GM19043 (cell line): ENCODE data around the gene SLC25A1.
"Not testable (repeated sequence)": the region's sequence is repeated elsewhere in the genome, so short reads cannot be mapped to it uniquely, and the experiment has no call there.

ENCODE experiments used
- ATAC-seq: cut with Tn5 transposase; IDR thresholded peaks from one replicate; pipeline ENCODE4 v1.9.1; 2021; ENCODE audit warnings: low read depth; ENCODE audit not compliant: unreplicated experiment

Gene SLC25A1

DNA sequence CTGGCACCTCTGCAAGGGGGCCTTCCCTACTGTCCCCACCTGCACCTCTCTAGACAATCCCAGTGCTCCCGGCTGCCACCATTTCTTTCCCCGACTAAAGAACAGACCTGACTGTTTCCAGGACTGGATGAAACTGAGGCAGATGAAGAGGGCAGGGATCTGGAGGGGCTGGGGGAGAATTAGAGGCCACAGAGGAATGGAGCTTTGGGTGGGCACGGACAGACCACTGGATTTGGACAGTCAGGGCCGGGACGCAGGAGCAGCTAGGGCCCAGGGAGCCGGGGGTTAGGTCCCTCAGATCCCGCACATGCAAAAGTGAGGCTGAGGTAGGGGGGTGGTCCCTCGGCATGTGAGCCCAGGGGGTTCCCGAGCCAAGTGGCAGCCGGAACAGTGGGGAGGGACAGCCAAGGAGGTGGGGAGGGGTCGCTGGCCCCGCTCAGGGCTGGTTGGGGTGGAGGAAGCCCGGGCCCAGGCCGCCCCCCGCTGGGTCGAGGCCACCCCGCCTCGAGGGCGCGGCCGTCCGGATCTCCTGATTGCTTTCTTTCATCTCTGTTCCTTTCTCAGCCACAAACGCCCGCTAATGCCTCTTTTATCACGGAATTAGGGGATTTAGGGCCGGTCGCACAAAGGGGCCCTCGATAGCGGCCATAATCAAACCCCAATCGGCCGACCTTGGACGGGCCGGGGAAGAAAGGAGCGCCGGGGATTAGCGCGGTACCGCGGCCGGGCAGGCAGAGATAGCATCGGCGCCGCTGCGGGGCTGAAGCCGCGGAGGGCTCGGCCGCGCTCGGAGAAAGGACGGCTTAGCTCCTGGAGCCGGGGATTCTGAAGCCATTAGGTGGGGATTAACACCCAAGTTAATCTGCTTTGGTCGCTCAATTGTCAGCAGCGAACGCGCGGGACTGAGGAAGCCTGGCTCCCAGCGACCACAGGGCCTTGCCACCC, 9.3 kb downstream of the SLC25A1 start:
- no peak for ATAC-seq

DNA sequence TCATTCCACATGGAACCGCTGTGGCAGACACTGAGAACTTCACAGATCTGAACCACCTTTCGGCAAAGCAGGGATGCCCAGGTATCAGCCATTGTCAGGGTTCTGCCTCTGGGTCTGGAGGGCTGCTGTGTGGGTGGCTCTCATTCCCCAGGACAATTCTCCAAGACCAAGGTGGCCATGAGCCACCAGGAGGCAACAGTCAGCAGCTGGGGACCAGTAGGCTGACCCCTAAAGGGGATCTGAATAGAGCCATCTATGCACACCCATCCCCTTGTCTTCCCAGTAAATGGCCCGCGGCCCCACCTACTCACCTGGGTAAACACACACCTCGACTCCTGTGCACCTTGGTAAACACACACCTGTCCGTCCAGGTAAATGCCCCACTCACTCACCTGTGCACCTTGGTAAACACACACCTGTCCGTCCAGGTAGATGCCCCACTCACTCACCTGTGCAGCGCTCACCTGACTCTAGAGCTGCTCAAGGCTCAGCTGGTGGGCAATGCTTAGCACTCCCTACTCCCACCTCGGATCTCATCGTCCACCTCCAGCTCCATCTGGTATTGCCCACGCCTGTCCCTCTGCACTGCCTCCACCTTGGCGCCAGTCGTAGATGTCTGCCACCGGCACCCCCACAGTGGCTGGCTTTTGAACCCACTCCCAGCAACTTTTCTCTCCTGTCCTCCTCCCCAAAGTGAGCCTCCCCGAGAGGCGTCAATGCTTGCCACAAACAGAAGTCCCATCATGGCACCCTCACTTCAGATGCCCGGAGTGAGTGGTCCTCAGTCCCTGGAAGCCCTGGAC, 10.2 kb downstream of the SLC25A1 start:
- no peak for ATAC-seq

DNA sequence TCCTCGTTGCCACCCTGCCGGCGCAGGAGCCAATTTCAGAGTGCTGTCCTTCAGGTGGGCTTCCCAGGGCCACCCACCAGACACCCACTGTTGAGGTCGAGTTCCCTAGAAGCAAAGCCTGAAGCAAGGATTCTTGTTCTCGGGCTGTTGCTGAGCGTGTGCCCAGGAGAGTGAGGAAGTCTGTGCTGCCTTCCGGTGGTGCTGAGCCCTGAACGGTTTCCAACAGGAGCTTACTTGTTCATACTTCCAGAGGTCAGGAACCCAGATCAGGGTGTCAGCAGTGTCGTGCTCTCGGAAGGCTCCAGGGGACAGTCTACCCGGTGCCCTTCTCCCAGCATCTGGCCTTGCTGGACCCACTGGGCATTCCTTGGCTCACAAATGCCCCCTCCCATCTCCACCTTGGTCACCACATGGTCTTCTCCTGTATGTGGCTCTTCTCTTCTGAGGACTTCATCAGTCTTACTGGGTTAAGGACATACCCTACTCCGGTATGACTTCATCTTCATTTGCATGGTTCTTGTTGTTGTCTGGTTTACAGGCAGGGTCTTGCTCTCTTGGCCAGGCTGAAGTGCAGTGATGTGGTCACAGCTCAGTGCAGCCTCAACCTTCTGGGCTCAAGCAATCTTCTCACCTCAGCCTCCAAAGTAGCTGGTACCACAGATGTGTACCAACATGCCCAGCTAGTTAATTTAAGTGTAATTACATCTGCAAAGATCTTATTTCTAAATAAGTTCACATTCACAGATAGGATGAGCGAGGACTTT, 11.2 kb downstream of the SLC25A1 start:
- no peak for ATAC-seq

DNA sequence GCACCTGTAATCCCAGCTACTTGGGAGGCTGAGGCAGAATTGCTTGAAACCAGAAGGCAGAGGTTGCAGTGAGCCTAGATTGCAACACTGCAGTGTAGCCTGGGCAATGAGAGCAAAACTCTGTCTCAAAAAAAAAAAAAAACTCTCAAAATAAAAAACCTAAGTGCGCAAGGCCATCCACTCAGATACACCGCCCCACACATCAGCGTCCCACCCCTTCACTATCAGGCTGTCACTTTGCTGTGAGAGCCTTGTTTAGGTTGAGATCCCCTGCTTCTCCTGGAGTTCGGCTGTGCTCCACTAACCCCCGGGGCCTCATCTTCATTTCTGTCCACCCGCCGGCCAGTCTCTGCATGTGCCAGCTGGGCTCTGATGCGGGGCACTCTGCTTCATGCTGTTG, 12.1 kb downstream of the SLC25A1 start:
- ATAC-seq: no peak

DNA sequence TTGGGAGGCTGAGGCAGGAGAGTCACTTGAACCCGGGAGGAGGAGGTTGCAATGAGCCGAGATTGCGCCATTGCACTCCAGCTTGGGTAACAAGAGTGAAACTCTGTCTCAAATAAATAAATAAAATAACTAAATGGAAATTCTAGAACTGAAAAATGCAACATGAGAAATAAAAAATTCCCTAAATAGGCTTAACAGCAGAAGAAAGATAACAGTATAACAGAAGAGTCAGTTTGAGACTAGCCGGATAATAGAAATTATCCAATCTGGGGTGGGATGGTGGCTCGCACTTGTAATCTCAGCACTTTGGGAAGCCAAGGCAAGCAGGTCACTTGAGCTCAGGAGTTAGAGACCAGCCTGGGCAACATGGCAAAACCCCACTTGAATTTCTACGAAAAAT, 14.1 kb downstream of the SLC25A1 start:
- no peak for ATAC-seq

DNA sequence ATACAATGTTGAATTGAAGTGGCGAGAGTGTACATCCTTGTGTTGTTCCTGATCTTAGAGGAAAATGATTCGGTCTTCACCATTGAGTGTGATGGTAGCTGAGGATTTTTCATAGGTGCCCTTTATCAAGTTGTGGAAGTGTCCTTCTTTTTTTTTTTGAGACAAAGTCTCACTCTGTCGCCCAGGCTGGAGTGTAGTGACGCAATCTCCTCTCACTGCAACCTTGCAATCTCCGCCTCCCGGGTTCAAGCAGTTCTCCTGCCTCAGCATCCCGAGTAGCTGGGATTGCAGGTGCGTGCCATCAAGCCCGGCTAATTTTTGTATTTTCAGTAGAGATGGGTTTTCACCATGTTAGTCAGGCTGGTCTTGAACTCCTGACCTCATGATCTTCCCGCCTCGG, 19.9 kb downstream of the SLC25A1 start:
- not testable (repeated sequence) for ATAC-seq

DNA sequence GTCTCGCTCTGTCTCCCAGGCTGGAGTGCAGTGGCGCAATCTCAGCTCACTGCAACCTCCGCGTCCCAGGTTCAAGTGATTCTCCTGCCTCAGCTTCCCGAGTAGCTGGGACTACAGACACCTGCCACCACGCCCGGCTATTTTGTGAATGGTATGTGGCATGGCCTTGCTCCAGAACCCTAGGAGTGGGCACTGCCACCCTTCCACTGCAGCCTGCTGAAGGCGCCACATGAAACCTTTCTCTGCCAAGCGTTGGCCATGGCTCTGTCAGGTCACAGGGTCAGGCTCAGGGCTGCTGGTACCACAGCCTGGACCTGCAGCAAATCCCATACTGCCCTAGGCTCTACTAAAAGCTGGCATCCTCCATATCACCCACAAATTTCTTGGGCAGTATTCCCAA, 22.4 kb downstream of the SLC25A1 start:
- not testable (repeated sequence) for ATAC-seq

DNA sequence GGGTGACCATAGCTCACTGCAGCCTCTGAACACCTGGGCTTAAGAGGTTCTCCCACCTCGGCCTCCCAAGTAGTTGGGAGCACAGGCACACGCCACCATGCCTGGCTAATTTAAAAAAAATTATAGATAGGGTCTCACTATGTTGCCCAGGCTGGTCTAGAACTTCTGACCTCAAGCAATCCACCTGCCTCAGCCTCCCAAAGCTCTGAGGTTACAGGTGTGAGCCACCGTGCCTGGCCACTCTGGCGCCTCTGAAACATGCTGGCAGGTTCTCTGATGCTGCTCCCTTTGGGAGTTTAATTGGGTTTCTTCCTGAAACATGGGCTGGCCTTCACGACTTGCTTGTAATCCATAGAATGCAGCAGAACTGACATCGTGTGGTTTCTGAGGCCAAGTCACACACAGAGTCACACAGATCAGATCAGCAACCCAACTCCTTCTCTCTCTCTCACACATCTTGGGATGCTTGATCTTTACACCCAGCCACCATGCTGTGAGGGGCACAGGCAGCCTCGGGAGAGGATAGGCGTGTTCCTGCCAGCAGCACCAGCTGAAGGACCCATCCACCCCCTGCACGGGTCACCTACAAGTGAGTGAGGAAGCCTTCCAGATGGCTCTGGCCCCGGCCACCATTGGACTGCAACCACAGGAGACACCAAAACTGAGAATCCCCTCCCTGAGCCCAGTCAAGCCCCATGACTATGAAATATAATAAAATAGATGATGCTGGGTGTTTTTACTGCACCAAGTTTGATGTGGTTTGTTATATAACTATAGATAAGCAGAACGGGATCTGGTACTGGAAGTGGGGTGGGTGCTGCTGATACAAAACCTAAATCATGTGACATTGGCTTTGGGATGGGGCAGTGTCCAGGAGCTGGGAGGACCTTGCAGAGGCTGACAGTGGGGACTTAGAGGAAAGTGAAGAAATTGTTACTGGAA, 25.3 kb downstream of the SLC25A1 start:
- ATAC-seq: no peak

DNA sequence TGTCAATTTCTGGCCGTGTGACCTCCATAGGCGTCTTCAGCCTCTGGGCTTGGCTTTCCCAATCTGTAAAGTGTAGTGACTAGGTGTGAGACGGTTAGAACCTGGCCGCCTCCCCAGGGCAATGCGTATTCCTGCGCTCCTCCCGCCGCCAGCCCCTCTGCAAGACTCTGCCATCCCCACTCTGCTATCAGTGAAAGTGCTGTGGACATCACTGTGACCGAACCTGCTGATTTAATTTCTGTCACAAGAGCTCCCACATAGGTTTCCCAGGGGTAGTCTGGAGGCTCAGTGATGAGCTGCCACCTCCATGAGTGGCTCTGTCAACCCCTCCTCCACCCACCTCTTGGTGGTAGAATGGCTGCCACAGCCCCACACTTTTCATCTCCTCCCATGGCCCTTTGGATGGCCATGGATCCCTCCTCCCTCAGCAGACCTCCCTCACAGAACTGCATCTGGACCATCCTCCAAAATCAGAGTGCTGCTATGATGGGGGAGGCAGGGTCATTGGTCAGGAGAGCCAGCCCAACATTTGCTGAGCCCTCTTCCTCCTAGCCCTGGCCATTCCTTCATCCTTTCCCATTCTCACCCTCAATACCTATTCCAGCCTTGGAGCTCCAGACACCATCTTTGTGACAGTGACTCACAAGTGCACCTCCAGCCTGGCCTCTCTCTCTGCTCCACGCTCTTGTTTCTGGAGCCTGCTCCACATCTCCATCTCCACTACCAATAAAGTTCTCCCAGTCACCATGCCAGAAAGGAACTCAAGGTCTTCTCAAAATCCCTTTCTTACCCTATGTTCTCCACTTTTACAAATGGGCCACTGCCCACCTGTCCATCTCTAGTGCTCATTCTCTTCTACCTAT, 27.0 kb downstream of the SLC25A1 start:
- no peak for ATAC-seq

DNA sequence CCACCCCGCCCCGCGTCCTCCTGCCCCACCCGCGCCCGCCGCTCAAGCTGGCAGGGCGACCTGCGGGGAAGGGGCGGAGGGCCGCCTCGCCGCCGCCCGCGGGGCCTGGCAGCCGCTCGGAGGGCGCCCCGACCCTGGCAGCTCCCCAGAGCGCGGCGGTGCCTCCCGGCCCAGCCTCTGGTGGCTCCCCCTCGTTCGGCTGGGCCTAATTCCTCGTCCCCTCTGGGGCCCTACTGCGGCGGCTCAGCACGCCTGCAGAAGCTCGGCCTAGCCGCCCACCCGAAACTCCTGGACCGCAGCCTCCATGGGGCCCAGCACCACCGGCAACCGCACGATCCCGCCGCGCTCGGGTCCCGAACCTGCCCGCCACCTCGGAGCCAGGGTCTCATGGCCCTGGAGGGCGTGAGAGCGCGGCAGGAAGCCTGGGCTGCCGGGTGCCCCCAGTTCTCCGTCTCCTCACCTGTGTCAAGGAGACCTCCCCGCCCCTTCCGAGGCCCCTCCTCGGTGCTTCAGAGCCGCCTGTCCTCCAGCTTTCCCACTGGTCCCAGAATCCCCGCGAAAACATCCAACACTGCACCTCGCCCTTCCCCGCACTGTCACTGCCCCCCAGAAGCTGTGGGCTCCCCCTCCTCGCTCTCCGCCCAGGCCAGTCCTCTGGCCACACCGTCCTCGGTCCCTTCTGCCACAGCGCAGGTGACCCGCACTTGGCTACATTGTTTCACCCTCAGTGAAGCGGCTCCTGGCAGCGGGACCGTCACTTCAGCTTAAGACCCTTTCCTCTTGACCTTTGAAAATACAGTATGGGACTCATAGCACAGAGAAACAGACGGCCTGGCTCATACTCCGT, 27.8 kb downstream of the SLC25A1 start:
- ATAC-seq: no peak

DNA sequence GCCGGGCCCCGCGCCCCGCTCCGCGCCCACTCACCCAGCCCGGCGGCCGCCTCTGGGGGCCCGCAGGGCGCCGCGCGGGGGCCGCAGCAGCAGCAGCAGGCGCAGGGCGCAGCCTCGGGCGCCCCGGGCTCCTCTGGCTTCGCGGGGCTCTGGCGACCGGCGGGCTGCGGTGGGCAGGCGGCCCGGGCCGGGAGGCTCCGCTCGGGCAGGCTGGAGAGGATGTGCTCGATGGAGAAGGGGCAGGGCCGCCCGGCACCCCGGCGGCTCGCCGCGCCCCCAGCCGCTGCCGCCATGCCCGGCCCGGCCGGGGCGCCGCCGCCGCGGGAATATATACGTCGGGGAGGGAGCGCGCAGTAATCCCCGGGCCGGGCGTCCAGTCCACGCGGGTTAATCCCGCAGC, 28.5 kb downstream of the SLC25A1 start, which contains the start of gene GSC2:
Gene GSC2 (minus strand): TSS at position 302 of the 400 bp plus-strand sequence. CDS start 9 bp downstream, at position 293.
- ATAC-seq: no peak

DNA sequence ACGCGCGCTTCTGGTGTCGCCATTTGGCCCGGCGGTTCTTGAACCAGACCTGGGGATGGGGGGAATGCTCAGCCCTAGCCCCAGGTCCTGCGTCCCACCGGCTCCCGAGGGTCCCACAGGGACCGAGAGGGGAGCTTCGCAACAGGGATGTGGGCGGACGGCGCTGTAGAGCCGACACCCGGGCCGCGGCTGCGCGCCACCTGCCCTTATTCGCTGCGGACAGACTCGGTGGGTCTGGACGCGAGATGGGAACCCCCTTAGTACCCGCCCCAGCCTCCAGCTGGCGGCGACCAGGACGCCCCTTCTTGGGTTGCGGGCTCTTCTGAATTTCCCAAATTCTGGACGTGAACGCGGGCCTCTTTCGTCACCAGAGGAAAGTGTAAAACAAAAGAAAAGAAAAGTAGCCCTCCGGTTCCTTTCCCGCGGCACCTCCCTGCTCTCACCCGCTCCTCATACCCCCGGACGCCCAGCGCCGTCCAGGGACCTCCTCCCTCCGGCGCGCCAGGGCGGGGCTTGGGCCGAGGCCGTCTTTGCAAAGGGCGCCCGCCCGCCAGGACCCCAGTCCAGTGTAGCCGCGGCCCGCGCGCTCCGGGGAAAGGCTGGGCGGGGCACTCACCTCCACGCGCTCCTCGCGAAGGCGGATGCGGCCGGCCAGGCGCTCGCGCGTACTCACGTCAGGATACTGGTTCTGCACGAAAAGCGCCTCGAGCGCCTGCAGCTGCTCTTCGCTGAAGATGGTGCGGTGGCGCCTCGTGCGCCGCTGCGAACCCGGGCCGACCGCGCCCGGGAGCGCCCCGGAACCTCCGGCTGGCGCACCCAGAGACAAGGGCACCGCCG, 29.3 kb downstream of the SLC25A1 start:
- no peak for ATAC-seq

DNA sequence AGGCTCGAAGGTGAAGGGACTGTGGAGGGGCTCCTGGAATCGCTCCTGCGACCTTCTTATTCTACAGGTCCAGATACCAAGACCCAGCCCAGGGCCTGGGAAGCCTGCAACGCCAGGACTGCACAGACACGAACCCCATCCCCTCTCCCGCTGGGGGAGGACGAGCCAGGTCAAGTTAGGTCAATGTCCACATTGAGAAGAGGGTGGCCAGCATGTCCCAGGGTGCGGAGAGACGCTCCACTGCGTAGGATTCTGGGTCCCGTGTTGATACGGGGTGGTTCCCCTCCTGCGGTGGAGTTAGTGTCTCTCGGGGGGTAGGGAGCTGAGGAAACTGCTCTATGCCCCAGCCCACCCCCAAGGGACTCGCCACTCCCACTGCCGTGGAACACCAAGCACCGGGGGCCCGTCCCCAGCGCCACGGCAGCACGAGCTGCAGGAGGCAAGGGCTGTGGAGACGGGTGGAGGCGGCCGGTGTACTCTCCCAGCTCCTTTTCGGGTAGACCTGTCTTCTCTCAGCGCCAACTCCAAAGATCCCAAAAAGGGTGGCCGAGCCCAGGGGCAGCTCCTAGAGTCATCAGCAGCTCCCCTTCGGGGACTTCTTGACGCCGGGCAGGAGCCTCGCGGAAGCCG, 30.0 kb downstream of the SLC25A1 start:
- ATAC-seq: no peak

DNA sequence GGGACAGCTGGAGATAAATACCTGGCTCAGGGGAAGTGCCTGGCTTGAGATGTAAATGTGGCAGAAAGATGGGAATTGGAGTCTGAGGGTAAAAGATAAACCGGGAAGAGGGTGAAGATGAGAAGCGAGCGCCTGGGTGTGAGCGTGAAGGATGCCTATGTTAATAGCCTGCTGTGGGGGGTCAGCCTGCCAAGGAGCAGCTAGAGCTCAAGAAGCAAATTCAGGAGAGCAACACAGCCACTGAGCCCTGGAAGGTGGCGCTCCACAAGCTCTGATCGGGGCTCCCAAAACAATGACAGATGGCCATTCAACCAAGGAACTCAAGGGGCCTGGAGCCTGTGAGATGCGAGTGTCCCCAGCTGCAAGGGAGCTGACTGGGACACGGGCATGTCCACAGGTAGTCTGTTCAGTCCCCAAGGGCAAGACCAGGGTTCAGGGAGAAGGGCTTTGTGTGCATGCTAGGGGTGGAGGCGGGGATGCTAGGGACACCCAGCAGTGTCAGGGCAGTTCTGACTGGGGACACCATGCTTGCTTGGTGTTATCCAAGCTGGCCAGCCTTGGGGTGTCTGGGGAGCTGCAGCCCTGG, 31.2 kb downstream of the SLC25A1 start:
- ATAC-seq: no peak

DNA sequence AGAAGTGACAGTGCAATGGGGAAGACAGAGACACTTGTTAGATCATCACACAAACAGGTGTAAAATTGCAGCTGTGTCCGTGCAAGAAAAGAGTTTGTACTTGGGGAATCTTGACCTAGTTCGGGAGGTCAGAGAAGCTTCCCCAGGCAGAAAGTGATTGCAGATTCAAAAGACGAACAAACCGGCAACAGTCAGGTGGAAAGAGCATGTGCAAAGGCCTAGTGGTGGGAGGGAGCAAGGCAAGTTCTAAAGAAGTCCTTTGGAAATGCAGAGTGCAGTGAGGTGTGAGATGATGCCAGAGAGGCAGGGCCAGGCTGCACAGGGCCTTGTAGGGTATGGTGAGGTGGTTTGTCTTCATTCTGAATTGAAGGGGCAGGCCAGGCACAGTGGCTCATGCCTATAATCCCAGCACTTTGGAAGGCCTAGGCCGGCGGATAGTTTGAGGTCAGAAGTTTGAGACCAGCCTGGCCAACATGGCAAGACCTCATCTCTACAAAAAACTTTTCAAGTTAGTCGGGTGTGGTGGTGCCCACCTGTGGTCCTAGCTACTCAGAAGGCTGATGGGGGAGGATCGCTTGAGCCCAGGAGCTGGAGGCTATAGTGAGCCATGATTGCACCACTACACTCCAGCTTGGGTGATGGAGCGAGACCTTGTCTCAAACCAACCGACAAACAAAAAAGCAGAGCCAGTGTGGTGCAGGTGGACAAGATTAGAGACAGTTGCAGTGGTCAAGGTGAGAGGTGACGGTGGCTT, 32.1 kb downstream of the SLC25A1 start:
- no peak for ATAC-seq
